ENCODE measurements around the gene C17orf67. TPM values are rescaled to one million over a fixed set of nuclear protein-coding genes. Genes with fewer than 3 reads are reported as not detected.

C17orf67 gene
- polyA plus RNA-seq, 2 of the 4 experiments (the other 2 are of a cell fraction) = 1.8 to 2.6 TPM

- Histone ChIP-seq H3K4me2 (peak overlapping the region; percentile 55; the same call in 2 of the 3 replicates), H3K9me3 (no peaks in the 10 kb centered on the region), H3K4me1 (peaks cover 27% of the 10 kb centered on the region), H3K27ac (peak overlapping the region; percentile 70 to 72; a peak in 5 of 6 replicates), H3K4me3 (no peak overlapping the region)
- ATAC-seq (no peak), DNase-seq (ENCODE audit: low read depth in 1 of 2, low spot score in 1 of 2) (no peak), FAIRE-seq (no peak)
- 59% methylated on average over 9 of the region's 9 CpGs for WGBS (ENCODE audit: missing lambda C conversion rate)
- CTCF ChIA-PET = interaction anchor here (1.5 to 2.7 kb wide), 6 partner anchors 21 to 287 kb away, joined by 4 to 8 read pairs (median 6); partner anchors contain the start of gene NOG
- POLR2A ChIA-PET = interaction anchor here (0.5 to 0.6 kb wide), 2 partner anchors 128 to 1295 kb away, joined by 3 to 10 read pairs; partner anchors contain the start of gene TRIM25
- TF ChIP-seq CBX8 (IDR thresholded peaks at IDR 0.05) (no peak), GATA3 (IDR thresholded peaks at IDR 0.05; ENCODE audit: borderline replicate concordance) (no peak), TFCP2L1 (CRISPR knock-in tag; IDR thresholded peaks at IDR 0.05) (no peak), HMGXB4 (CRISPR knock-in tag; IDR thresholded peaks at IDR 0.05; ENCODE audit: borderline replicate concordance) (no peak), E2F6 (IDR thresholded peaks at IDR 0.05; ENCODE audit: borderline replicate concordance, low read depth) (no peak)
These were observed 47.6 kb downstream of the C17orf67 start for GRCh38 chr17:56785997-56786680.

GRCh38 chr17:56785405-56785804 lies 48.3 kb downstream of the C17orf67 start:
- CTCF ChIA-PET = interaction anchor here (0.8 to 2.8 kb wide), 7 partner anchors 20 to 286 kb away, joined by 3 to 15 read pairs (median 4); no protein-coding TSS in a partner anchor

GRCh38 chr17:56782338-56782737 lies 51.4 kb downstream of the C17orf67 start:
- no peak overlapping the region for H3K4me2 ChIP-seq
- POLR2A ChIA-PET = interaction anchor here (0.6 to 1.3 kb wide), 2 partner anchors 189 to 1206 kb away, joined by 4 read pairs; partner anchors contain the start of gene NOG
- ATAC-seq (no peak), FAIRE-seq (no peak), DNase-seq (ENCODE audit: low read depth in 1 of 2, low spot score in 1 of 2) (no peak)
- H3K4me1 ChIP-seq = peaks cover 28% of the 10 kb centered on the region
- CTCF ChIA-PET = interaction anchor here (1.2 to 5.1 kb wide), 7 partner anchors 11 to 191 kb away, joined by 3 to 84 read pairs (median 40); partner anchors contain the start of gene NOG
- H3K9me3 ChIP-seq = no peaks in the 10 kb centered on the region
- TF ChIP-seq SMC3 (IDR thresholded peaks at IDR 0.05) (no peak), HDAC2 (IDR thresholded peaks at IDR 0.05) (no peak), PHF8 (IDR thresholded peaks at IDR 0.05; ENCODE audit: borderline replicate concordance, low read depth) (no peak), ZSCAN20 (CRISPR knock-in tag; IDR thresholded peaks at IDR 0.05) (no peak), BCL3 (IDR thresholded peaks at IDR 0.05) (no peak), KDM1A (IDR thresholded peaks at IDR 0.05; ENCODE audit: low read depth) (no peak), TFCP2L1 (CRISPR knock-in tag; IDR thresholded peaks at IDR 0.05) (no peak), GATA3 (IDR thresholded peaks at IDR 0.05; ENCODE audit: borderline replicate concordance) (no peak)
- no peak overlapping the region for H3K4me3 ChIP-seq
- no peak overlapping the region for H3K27ac ChIP-seq

More at GRCh38 chr17:56785405-56785804, 48.3 kb downstream of the C17orf67 start:
- no peak for DNase-seq (ENCODE audit: low read depth in 1 of 2, low spot score in 1 of 2)
- no peak for FAIRE-seq
- WGBS (ENCODE audit: missing lambda C conversion rate) = 43% methylated on average over 5 of the region's 5 CpGs
- no peaks in the 10 kb centered on the region for H3K9me3 ChIP-seq
- peak overlapping the region; percentile 70 to 72; a peak in 4 of 6 replicates for H3K27ac ChIP-seq
- H3K4me2 ChIP-seq = peak overlapping the region; percentile 29; the same call in 2 of the 3 replicates
- no peak for ATAC-seq
- POLR2A ChIA-PET = no interaction called here
- H3K4me1 ChIP-seq = peaks cover 27% of the 10 kb centered on the region
- no peak overlapping the region for H3K4me3 ChIP-seq
- TF ChIP-seq EHF (CRISPR knock-in tag; IDR thresholded peaks at IDR 0.05) = no peak
- TF ChIP-seq CHD2 (IDR thresholded peaks at IDR 0.05; ENCODE audit: low read length, partially characterized antibody) = no peak
- TF ChIP-seq ZNF302 (CRISPR knock-in tag; IDR thresholded peaks at IDR 0.05) = no peak
- TF ChIP-seq TP53 (CRISPR knock-in tag; IDR thresholded peaks at IDR 0.05) = no peak
- no peak for TF ChIP-seq ZC3H11A (IDR thresholded peaks at IDR 0.05)
- TF ChIP-seq, protein P1, sequence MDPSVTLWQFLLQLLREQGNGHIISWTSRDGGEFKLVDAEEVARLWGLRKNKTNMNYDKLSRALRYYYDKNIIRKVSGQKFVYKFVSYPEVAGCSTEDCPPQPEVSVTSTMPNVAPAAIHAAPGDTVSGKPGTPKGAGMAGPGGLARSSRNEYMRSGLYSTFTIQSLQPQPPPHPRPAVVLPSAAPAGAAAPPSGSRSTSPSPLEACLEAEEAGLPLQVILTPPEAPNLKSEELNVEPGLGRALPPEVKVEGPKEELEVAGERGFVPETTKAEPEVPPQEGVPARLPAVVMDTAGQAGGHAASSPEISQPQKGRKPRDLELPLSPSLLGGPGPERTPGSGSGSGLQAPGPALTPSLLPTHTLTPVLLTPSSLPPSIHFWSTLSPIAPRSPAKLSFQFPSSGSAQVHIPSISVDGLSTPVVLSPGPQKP (IDR thresholded peaks at IDR 0.05; ENCODE audit: low read depth, low read length) = no peak
- TF ChIP-seq RNF2 (IDR thresholded peaks at IDR 0.05; ENCODE audit: borderline replicate concordance, low read depth) = no peak
- no peak for TF ChIP-seq HOXB5 (CRISPR knock-in tag; IDR thresholded peaks at IDR 0.05)
- TF ChIP-seq CBX8 (IDR thresholded peaks at IDR 0.05) = no peak

All from A549 (cell line).